Testis (tissue), 3 donors: Measurements from ENCODE around the gene FAM131B. TPM values are rescaled to one million over a fixed set of nuclear protein-coding genes. Genes with fewer than 3 reads are reported as not detected.

Experiments
- DNase-seq: peaks from one replicate; pipeline ENCODE4 v3.0.0-alpha.2; 2019
- H3K27ac ChIP-seq, 2 donors: fragments of 200-600 bp; sonication (generic); one replicate each; pipeline ENCODE4 v1.5.1; 2019
- H3K27me3 ChIP-seq: fragments of 200-600 bp; sonication (generic); one replicate; pipeline ENCODE4 v1.5.1; 2019
- H3K36me3 ChIP-seq: fragments of 200-600 bp; sonication (generic); one replicate; pipeline ENCODE4 v1.5.1; 2017; ENCODE audit warnings: low read depth; ENCODE audit errors: missing control alignments
- H3K4me1 ChIP-seq: fragments of 200-600 bp; sonication (generic); one replicate; pipeline ENCODE4 v1.5.1; 2019
- H3K4me3 ChIP-seq, 2 donors: fragments of 200-600 bp; sonication (generic); one replicate each; pipeline ENCODE4 v1.5.1; 2017 to 2019
- H3K9me3 ChIP-seq: fragments of 200-600 bp; sonication (generic); one replicate; pipeline ENCODE4 v1.5.1; 2017
- POLR2A ChIP-seq: fragments of 450-650 bp; IDR thresholded peaks from one replicate; pipeline ENCODE4 v1.6.1; 2017; ENCODE audit warnings: antibody characterized with exemption, mild to moderate bottlenecking, moderate library complexity
- WGBS, 2 donors: methylation state at CpG; one replicate each; pipeline ENCODE4 v1.1.5; 2018; 5-methylcytosine and 5-hydroxymethylcytosine counted together
- intact Hi-C: fragments of 100-400 bp; cut with DNase I; formaldehyde crosslinking; loops from one replicate; pipeline ENCODE4 v1.15.1; 2023; ENCODE audit warnings: low total_unique reads
- polyA plus RNA-seq: library from polyadenylated mRNA; stranded (reverse); fragments of 350-450 nt; fragmentation: Illumina TruSeq; extraction: RNeasy Lipid Tissue Mini Kit (QIAGEN cat#74804); gene quantifications from one replicate; pipeline ENCODE4 v1.2.3, GENCODE V29; 2014; ENCODE audit warnings: low read depth, low replicate concordance; ENCODE audit not compliant: insufficient read depth
- total RNA-seq, 2 donors: library from RNA; depleted of rRNA; stranded (reverse); fragments of >200 nt; gene quantifications; one replicate each; pipeline ENCODE4 v1.2.3, GENCODE V29; 2016
- TF ChIP-seq, protein P1 (sequence below), 3 experiments: fragments of 450-650 bp in 2 of 3; fragments of 200-600 bp in 1 of 3; sonication (generic) in 1 of 3; IDR thresholded peaks; one replicate each; pipeline ENCODE4 v1.5.1; 2016 to 2019; ENCODE audit warnings: antibody characterized with exemption in 3 of 3, mild to moderate bottlenecking in 2 of 3, moderate library complexity in 1 of 3

The FAM131B gene
- total and polyA plus RNA-seq, 3 donors from 2014 or later, result 1.2 TPM

DNA sequence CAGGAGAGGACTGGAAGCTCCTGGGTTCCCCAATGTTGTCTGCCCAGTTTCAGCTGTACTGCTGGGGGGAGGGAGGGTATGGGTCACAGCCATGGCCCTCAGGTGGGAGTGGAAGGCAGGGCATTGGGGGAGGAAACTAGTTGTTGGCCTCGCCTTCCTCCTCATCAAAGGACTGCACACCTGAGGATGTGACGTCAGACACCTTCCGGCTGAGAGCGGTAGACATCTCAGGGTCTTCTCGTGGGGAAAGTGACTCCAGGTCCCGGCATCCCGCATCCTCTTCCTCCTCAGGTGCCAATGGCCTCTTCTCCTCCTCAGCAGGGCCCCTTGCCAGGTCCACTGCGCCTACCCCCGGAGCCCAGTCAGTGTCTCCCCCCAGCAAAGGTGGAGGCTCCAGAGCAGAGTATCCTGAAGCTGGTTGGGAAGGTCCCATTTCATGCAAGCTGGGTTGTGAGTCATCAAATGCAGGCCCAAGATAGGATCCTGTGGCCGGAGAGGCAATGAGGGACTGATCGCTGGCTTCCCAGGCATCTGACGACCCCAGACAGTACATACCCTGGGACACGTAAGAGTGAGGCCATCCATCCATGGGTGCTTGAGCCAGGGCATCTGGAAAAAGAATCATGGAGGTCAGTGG lies 6.0 kb downstream of the FAM131B start:
- intact Hi-C loops, result no loop called here

DNA sequence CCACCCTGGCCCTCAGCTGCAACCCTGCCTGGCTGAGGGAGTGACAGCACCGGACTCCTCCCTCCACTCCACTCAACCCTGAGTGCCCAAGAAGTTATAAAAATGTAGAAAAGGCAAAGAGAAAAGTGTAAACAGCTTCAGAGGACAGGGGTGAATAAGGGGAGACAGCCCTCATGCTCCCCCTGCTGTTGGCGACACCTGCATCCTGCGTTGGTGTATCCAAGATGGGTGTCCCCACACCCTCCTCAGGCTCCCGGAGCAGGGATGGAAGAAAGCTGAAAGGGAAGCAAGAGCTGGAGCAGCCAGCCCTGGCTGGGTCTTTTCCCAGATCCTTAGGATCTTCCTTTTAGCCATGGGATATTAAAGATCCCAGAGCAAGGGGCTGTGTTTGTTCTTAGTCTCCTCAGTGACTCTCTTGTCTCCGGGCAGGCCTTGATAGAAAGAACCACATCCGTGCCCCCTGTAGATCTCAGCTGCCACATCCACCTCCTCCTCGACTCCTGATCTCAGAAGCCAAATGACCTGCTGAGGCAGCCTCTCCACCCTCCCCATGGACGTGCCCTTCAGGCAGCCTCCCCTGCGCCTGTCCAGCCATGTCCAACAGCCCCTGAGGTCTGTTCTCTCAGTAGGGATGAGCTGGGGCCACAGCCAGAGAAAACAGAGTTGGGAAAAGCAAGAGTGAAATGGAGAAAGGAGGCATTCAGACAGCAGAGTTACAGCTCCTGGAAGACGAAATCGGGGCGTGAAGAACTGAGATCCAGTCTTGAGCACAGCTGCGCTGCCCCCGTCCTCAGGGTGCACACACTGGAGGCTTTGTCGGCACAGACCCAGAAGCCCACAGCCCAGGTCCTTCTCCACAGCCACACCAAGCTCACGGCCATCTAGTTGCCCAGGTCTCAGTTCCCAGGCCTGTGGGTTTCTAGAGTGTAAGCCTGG lies 6.8 kb downstream of the FAM131B start:
- TF ChIP-seq, protein P1, sequence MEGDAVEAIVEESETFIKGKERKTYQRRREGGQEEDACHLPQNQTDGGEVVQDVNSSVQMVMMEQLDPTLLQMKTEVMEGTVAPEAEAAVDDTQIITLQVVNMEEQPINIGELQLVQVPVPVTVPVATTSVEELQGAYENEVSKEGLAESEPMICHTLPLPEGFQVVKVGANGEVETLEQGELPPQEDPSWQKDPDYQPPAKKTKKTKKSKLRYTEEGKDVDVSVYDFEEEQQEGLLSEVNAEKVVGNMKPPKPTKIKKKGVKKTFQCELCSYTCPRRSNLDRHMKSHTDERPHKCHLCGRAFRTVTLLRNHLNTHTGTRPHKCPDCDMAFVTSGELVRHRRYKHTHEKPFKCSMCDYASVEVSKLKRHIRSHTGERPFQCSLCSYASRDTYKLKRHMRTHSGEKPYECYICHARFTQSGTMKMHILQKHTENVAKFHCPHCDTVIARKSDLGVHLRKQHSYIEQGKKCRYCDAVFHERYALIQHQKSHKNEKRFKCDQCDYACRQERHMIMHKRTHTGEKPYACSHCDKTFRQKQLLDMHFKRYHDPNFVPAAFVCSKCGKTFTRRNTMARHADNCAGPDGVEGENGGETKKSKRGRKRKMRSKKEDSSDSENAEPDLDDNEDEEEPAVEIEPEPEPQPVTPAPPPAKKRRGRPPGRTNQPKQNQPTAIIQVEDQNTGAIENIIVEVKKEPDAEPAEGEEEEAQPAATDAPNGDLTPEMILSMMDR (IDR thresholded peaks at IDR 0.05), result no peak
- no peak for TF ChIP-seq POLR2A
- WGBS, 2 donors, result 93 to 95% methylated on average over 15 to 16 of the region's 16 CpGs
- no peaks in the 10 kb centered on the region for H3K9me3 ChIP-seq
- no peaks in the 10 kb centered on the region for H3K4me1 ChIP-seq
- no peaks in the 10 kb centered on the region for H3K27me3 ChIP-seq
- H3K4me3 ChIP-seq, result no peak overlapping the region
- H3K27ac ChIP-seq, result no peak overlapping the region
- intact Hi-C loops, result no loop called here
- DNase-seq, result no peak
- no peaks in the 10 kb centered on the region for H3K36me3 ChIP-seq

More for the DNA sequence above, 6.0 kb downstream of the FAM131B start:
- H3K36me3 ChIP-seq, result no peaks in the 10 kb centered on the region
- H3K27me3 ChIP-seq, result no peaks in the 10 kb centered on the region
- DNase-seq, result no peak
- WGBS, 2 donors, result 88 to 99% methylated on average over 13 of the region's 13 CpGs
- no peak overlapping the region for H3K4me3 ChIP-seq
- no peaks in the 10 kb centered on the region for H3K4me1 ChIP-seq
- no peak overlapping the region for H3K27ac ChIP-seq
- no peaks in the 10 kb centered on the region for H3K9me3 ChIP-seq
- no peak for TF ChIP-seq POLR2A
- TF ChIP-seq, protein P1 (IDR thresholded peaks at IDR 0.05), result no peak

DNA sequence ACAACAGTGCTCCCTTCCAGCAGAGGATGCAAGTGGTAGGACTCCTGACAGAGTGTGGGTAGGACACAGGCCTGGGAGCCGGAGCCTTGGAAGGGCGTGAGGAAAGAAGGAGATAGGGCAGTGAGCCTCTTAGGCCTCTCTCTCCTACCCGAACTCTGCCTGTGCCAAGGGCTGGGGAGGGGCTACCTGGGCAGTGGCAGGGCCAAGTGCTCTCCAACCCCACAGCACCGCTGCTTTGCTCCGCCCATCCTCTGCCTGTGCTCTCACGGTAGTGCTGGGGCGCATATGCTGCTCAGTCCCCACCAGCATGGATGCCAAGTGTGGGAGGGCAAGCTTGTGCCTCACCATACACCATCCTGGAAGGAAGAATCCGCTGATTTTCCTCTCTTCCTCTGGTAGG lies 7.5 kb downstream of the FAM131B start:
- H3K4me3 ChIP-seq, result no peak overlapping the region
- no peaks in the 10 kb centered on the region for H3K36me3 ChIP-seq
- no peak overlapping the region for H3K27ac ChIP-seq
- DNase-seq, result no peak
- WGBS, 2 donors, result 88 to 91% methylated on average over 4 to 8 of the region's 8 CpGs
- no peaks in the 10 kb centered on the region for H3K27me3 ChIP-seq
- TF ChIP-seq, protein P1 (IDR thresholded peaks at IDR 0.05), result no peak
- no peak for TF ChIP-seq POLR2A
- no peaks in the 10 kb centered on the region for H3K4me1 ChIP-seq
- intact Hi-C loops, result no loop called here
- H3K9me3 ChIP-seq, result no peaks in the 10 kb centered on the region

DNA sequence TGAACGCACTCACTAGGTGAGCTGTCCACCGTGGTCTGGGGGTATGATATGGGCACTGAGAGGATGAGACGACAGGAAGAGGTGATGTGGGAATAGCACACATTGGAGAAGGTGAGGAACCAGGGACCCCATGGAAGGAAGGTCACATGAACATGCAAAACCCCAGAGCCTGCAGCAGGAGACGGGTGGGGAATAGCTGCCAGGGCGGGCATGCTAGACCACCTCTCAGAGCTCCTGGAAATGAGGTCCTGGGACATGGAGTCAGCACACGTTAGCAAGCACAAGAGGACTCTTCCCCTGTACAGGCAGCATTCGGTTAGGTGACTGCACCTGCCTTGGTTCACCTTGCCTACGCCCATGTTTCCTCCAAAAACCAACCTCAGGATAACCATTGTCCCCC lies 8.1 kb downstream of the FAM131B start:
- no peaks in the 10 kb centered on the region for H3K4me1 ChIP-seq
- intact Hi-C loops, result no loop called here
- no peak for TF ChIP-seq POLR2A
- TF ChIP-seq, protein P1 (IDR thresholded peaks at IDR 0.05), result no peak
- no peak overlapping the region for H3K4me3 ChIP-seq
- no peaks in the 10 kb centered on the region for H3K36me3 ChIP-seq
- DNase-seq, result no peak
- no peaks in the 10 kb centered on the region for H3K9me3 ChIP-seq
- no peaks in the 10 kb centered on the region for H3K27me3 ChIP-seq
- 90 to 95% methylated on average over 6 to 8 of the region's 8 CpGs for WGBS, 2 donors
- H3K27ac ChIP-seq, result no peak overlapping the region
